ENCODE results near the gene PIK3IP1. TPM values are rescaled to one million over a fixed set of nuclear protein-coding genes. Genes with fewer than 3 reads are reported as not detected.

The PIK3IP1 gene
- total and polyA plus RNA-seq, 2 of the 8 experiments (the other 6 are each of a cell fraction or from before 2014, with no cell fraction given) = 1.00 to 1.3 TPM

GRCh38 chr22:31337178-31337577 lies 44.9 kb upstream of the PIK3IP1 start:
- peaks cover 29% of the 10 kb centered on the region for H3K79me1 ChIP-seq (ENCODE audit: low read depth, low read length)
- H2BK5ac ChIP-seq (ENCODE audit: low read depth, low read length) = no peak overlapping the region
- H3K4me2 ChIP-seq (ENCODE audit: insufficient read depth in 1 of 2, low read depth in 2 of 2, low read length in 2 of 2) = no peak overlapping the region
- H3K4me1 ChIP-seq (replicated peaks in 1 of 4; ENCODE audit: control insufficient read depth in 3 of 4, insufficient read depth in 4 of 4, low read length in 3 of 4) = peaks cover 0 to 25% (median 13%) of the 10 kb centered on the region in 4 experiments; a peak in 6 of 7 replicates
- FAIRE-seq (no peak), DNase-seq (ENCODE audit: low read depth in 1 of 2, low spot score in 2 of 2) (no peak)
- H3K36me3 ChIP-seq (ENCODE audit: control insufficient read depth in 2 of 4, insufficient read depth in 4 of 4, low read length in 3 of 4) = peaks cover 35 to 81% (median 58%) of the 10 kb centered on the region in 4 experiments
- no peak overlapping the region for H3K18ac ChIP-seq (ENCODE audit: extremely low read depth, low read length)
- H3K23me2 ChIP-seq (ENCODE audit: low read depth, low read length) = no peaks in the 10 kb centered on the region; the same call in 1 of the 2 replicates
- peak overlapping the region; percentile 11; the same call in 1 of the 2 replicates for H4K8ac ChIP-seq (ENCODE audit: extremely low read depth, insufficient read depth, low read length)
- no peak overlapping the region for H3K27ac ChIP-seq (ENCODE audit: low read depth, low read length)
- 86% methylated on average over 5 of the region's 5 CpGs; no CpG with 5 or more reads in 1 of the 2 experiments for WGBS, 2 experiments (ENCODE audit: extremely low coverage in 1 of 2, insufficient coverage in 1 of 2, insufficient read length in 1 of 2, insufficient replicate concordance in 2 of 2, low coverage in 1 of 2, low lambda C conversion rate in 2 of 2, missing lambda C conversion rate in 1 of 2)
- no peak overlapping the region for H4K5ac ChIP-seq (ENCODE audit: insufficient read length, low read depth, low read length)
- no peak overlapping the region for H3K14ac ChIP-seq (ENCODE audit: insufficient read length)
- H3K4ac ChIP-seq (replicated peaks; ENCODE audit: insufficient read length, low read depth, low read length) = no peak overlapping the region
- no peak overlapping the region for H2AK5ac ChIP-seq (ENCODE audit: low read depth, low read length)
- no peak overlapping the region for H2BK20ac ChIP-seq (ENCODE audit: low read length)
- CTCF ChIA-PET (ENCODE audit: partially characterized antibody) = interaction anchor here (0.6 to 1.8 kb wide), 7 partner anchors 10 to 108 kb away, joined by 3 to 7 read pairs (median 4); no protein-coding TSS in a partner anchor
- H4K20me1 ChIP-seq (replicated peaks in 1 of 2; ENCODE audit: control insufficient read depth in 1 of 2, insufficient read depth in 2 of 2, low read length in 2 of 2) = peaks cover 12 to 41% of the 10 kb centered on the region in 2 experiments
- no peak overlapping the region for H2BK12ac ChIP-seq (ENCODE audit: low read depth, low read length)
- H2BK15ac ChIP-seq (ENCODE audit: low read length) = no peak overlapping the region
- H3K9ac ChIP-seq (replicated peaks in 1 of 4; ENCODE audit: extremely low read depth in 1 of 4, low read depth in 3 of 4, low read length in 3 of 4) = no peak overlapping the region
- H3K4me3 ChIP-seq (ENCODE audit: extremely low read depth in 1 of 4, insufficient read depth in 2 of 4, low read depth in 3 of 4, low read length in 4 of 4) = no peak overlapping the region
- H2AFZ ChIP-seq (ENCODE audit: low read length) = no peak overlapping the region
- no peaks in the 10 kb centered on the region for H3K9me3 ChIP-seq (ENCODE audit: insufficient read depth in 2 of 2, low read depth in 1 of 2, low read length in 1 of 2)
- POLR2A ChIA-PET (ENCODE audit: partially characterized antibody) = interaction anchor here (0.6 to 9.4 kb wide), 12 partner anchors 7 to 620 kb away, joined by 3 to 116 read pairs (median 6); partner anchors contain the start of gene PATZ1
- H2BK120ac ChIP-seq (replicated peaks; ENCODE audit: low read depth, low read length) = no peak overlapping the region
- TF ChIP-seq SP1 (IDR thresholded peaks at IDR 0.05; ENCODE audit: low read depth, low read length) (no peak), HDAC6 (IDR thresholded peaks at IDR 0.05; ENCODE audit: low read depth, low read length) (no peak)
- H3K27me3 ChIP-seq (replicated peaks in 1 of 4; ENCODE audit: control insufficient read depth in 3 of 4, extremely low read depth in 1 of 4, insufficient read depth in 3 of 4, low read length in 3 of 4) = no peaks in the 10 kb centered on the region
- peaks cover 4 to 79% of the 10 kb centered on the region in 2 experiments; a peak in 3 of 4 replicates for H3K79me2 ChIP-seq (ENCODE audit: control insufficient read depth in 1 of 2, insufficient read depth in 2 of 2, low read length in 2 of 2)
- no peak overlapping the region for H3K56ac ChIP-seq (replicated peaks; ENCODE audit: insufficient read length, low read depth, low read length)
- H4K91ac ChIP-seq (replicated peaks; ENCODE audit: insufficient read length, low read length) = no peak overlapping the region
- H3K23ac ChIP-seq (ENCODE audit: insufficient read length) = no peak overlapping the region
